SIG-M5 (cell line): Measurements from ENCODE around the gene TOM1L1.
"Not testable (repeated sequence)": the region's sequence is repeated elsewhere in the genome, so short reads cannot be mapped to it uniquely, and the experiment has no call there.

Source experiments
- DNase-seq: peaks from one replicate; lab custom pipeline; 2025; lab: John Stamatoyannopoulos, UW

TOM1L1 gene, protein sequence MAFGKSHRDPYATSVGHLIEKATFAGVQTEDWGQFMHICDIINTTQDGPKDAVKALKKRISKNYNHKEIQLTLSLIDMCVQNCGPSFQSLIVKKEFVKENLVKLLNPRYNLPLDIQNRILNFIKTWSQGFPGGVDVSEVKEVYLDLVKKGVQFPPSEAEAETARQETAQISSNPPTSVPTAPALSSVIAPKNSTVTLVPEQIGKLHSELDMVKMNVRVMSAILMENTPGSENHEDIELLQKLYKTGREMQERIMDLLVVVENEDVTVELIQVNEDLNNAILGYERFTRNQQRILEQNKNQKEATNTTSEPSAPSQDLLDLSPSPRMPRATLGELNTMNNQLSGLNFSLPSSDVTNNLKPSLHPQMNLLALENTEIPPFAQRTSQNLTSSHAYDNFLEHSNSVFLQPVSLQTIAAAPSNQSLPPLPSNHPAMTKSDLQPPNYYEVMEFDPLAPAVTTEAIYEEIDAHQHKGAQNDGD

GRCh38 chr17:54900457-54901229, at the start of gene TOM1L1:
Gene TOM1L1, plus strand, starts transcription at chr17:54900852. Its CDS starts 14 bp downstream, at chr17:54900866.
- DNase-seq = no peak

DNA sequence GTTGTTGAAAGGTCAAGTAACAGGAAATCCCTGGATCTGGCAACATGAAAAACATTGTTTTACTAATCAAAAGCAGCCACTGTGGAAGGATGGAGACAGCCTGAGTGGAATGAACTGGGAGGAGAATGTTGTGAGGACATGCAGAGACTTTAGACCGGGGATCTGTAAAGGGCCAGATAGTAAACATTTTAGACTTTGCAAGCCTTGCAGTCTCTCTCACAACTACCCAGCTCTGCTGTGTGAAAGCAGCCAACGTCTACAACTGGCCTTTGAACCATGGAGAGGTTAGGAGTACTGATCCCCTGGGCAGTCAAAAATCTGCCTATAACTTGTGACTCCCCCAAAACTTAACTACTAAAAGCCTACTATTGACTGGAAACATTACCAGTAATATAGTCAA, 41.5 kb upstream of the TOM1L1 start:
- DNase-seq = no peak

GRCh38 chr17:54860617-54861470, 39.8 kb upstream of the TOM1L1 start:
- DNase-seq = no peak

- no peak for DNase-seq
Observed at GRCh38 chr17:54861471-54861983, 39.1 kb upstream of the TOM1L1 start.

DNA sequence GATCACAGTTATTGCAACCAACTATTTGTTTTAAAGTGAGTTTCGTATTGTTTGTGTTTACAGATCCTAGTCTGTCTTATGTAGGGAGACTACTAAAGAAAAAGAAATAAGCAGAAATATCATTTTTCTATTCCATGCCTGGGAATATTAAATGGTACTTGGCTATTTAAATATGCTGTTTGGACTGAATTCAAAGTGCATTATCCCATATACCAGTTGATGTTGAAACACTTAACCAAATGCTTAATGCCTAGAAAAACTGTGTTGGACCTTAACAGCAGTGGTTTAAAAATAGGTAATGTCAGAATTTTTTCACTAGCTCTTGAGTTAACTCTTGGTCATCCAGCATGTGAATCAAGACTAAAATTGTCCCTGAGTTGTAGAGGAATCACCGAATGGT, 37.5 kb upstream of the TOM1L1 start:
- no peak for DNase-seq

GRCh38 chr17:54864070-54864469, 36.6 kb upstream of the TOM1L1 start:
- no peak for DNase-seq

DNA sequence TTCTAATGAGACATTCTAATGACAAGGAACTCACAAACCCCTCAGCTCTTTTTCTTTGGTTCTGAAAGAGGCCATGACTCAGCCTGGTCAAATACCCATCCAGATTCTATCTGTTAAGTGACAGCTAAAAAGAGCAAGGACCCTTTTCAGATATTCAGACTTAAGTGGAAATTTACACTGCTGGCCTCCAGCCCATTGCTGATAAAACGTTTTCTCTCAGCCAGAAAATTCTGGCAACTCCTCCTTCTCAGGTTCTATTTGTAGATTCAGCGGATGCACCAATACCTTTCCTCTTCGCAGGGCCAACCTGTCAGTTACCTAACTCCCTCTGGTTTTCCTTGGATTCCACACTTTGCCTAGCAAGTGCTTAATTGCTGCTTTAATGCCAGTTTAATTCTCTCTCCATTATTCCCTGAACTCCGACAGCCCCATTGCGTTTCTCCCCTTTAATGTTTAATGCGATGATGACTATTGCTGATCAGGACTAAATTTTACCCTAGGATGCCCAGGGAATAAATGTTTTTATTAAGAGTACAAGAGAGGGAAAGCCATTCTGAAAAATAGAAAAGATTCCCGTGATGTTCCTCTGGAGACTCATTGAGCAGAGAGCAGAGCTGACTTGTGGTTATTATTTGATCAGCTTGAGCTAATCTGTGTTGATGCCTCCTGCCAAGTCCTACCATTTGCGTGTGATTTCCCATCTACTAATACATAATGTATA, 35.9 kb upstream of the TOM1L1 start:
- no peak for DNase-seq

DNA sequence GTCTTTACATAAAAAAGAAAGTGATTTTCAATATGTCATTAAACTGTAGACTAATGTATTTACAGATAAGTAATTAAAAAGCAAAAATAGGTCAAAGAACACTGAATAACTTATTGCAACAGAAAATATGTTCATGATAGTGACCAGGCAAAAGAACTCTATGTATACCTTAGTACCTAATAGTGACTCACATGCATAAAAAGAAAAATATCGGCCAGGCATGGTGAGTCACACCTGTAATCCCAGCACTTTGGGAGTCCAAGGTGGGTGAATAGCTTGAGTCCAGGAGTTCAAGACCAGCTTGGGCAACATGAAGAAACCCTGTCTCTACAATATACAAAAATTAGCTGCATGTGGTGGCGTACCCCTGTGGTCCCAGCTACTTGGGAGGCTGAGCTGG, 33.0 kb upstream of the TOM1L1 start:
- DNase-seq = no peak

DNA sequence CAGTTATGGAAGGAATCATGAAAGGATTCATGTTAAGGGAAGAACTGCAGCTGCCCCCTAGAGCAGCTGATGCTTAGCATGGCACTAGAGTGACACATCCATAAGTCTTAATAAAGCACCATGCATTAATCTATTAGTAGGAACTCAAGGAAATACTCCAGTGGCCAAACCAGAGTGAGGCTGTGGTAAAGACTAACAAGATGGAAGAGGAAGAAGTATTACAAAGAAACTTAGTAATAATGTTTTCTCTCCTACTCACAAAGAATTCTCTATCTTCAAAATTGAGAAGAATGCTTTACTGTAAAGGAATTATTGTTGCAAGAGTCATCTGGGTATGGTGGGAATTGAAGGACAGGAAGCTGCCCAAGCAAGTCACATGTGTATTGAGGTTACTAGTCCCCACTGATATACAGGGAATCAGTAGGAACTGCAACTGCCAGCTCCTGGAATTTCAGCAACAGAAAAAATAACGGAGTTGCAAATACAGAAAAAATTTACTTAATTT, 29.9 kb upstream of the TOM1L1 start:
- DNase-seq = no peak

DNA sequence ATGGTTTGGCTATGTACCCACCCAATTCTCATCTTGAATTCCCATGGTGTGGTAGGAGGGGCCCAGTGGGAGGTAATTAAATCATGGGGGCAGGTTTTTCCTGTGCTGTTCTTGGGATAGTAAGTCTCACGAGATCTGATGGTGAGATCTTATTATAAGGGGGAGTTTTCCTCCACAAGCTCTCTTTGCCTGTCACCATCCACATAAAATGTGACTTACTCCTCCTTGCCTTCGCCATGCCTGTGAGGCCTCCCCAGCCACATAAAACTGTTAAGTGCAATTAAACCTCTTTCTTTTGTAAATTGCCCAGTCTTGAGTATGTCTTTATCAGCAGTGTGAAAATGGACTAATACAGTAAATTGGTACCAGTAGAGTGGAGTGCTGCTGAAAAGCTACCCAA, 24.7 kb upstream of the TOM1L1 start:
- DNase-seq = not testable (repeated sequence)

- DNase-seq = no peak
Observed at GRCh38 chr17:54876656-54877195, 23.9 kb upstream of the TOM1L1 start.

DNA sequence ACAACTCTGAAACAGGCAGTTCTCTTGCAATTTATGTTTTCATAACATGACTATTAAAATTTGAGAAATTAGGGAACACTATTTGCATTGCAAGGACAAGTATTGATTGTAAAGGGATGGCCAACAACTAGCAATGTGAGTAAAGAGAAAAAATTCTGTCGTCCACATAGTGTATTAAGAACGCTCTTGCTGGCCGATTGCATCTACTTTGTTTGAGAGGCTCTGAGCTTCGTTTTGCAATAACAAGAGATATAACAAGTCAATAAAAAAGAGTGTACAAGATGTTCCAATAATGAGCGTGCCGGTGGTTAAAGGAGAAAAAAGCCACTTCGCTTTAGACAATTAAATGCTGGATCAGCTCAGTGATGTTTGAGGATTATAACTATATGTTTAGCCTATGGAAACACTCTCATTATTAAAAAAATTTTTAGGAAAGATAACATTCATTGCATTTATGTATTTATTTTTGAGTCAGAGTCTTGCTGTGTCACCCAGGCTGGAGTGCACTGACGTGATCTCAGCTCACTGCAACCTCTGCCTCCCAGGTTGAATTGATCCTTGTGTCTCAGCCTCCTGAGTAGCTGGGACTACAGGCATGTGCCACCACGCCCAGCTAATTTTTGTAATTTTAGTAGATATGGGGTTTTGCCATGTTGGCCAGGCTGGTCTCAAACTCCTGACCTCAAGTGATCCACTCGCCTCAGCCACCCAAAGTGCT, 19.2 kb upstream of the TOM1L1 start:
- DNase-seq = no peak

DNA sequence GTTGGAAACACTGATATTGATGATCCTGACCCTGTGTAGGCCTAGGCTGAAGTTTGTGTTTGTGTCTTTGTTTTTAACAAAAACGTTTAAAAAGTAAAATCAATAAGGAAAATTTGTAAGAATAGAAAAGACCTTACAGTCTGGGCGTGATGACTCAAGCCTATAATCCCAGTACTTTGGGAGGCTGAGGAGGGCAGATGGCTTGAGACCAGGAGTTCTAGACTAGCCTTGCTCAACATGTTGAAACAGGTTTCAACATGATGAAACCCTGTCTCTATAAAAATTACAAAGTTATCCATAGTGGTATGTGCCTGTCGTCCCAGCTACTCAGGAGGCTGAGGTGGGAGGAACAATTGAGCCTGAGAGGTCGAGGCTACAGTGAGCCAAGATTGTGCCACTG, 18.3 kb upstream of the TOM1L1 start:
- no peak for DNase-seq

DNA sequence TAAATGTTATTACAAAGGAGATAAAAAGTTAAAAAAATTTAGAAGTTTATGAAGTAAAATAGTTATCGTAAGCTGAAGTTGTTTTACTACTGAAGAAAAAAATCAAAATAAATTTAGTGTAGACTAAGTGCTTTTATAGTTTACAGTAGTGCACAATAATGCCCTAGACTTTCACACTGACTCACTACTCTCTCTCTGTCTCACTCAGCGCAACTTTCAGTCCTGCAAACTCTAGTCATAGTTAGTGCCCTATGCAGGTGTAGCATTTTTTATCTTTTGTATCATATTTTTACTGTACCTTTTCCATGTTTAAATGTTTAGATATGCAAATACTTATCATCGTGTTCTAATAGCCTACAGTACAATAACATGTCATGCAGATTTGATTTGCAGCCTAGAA, 17.7 kb upstream of the TOM1L1 start:
- DNase-seq = no peak

DNA sequence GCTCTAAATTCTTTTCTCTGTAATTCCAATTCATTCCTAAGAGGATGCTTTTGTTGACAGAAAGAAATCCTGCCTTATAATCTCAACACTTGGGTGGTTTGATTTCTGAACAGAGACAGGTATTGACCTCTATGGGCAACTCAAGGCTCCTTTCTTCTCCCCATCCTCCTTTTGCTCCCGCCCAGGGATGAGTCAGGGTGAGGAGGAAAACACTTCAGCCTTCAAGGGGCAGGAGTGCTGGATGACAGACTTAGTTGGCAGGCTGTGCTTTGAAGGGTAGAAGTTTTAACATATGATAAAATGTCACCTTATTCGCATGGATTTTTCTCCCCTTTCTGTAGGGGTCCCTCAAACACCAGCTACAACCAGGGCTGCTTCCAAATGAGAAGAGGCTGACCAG, 16.7 kb upstream of the TOM1L1 start:
- no peak for DNase-seq

DNA sequence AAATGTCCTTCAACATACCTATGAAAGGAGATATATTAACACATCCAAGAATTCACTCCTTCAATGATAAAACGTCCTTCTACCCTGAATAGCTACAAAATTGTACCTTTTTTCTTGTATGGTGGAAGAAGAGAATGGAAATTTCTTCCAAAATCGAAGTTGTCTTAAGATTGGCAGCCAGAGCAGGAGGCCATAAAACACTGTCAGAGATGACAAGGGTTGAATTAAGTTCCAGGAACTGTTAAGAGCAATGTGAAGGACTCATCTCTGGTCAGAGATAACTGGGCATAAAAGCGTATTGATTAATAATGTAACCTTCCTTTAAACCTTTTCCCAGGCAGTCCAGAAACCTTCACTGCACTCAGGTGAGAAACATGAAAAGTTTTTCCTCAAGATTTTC, 12.9 kb upstream of the TOM1L1 start:
- no peak for DNase-seq

DNA sequence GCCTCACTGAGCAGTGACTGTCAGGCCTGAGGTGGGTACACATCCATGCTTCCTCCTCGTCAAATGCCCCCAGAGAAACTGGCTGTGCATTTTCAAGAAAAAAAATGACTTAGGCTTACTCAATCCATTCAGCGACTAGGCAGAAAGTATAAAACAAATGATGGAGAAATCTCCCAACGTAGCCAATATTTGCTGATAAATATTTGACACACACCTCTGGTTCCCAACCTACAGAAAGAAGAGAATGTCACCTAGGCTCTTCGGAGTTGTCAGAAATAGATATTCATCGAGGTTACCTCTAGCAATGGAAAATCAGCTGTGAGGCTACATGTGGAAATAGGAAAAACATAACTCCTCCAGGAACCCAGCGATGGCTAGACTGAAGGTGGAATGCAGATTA, 12.4 kb upstream of the TOM1L1 start:
- DNase-seq = no peak

DNA sequence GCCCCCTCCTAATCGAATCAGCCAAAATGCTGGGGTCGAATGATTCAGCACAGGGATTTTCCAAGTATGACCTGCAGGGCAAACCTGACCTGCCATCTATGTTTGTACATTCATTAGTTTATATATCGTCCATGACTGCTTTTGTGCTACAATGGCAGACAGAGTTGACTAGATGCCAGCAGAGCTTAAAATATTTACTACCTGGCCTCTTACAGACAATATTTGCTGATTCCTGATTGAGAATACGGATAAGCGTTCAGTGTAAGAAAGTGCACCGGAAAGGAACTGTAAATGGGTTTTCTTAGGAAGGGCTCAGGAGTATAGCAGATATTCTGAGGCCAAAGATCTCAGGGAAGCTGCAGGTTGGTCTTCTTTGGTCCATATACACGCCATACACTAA, 11.7 kb upstream of the TOM1L1 start:
- no peak for DNase-seq

DNA sequence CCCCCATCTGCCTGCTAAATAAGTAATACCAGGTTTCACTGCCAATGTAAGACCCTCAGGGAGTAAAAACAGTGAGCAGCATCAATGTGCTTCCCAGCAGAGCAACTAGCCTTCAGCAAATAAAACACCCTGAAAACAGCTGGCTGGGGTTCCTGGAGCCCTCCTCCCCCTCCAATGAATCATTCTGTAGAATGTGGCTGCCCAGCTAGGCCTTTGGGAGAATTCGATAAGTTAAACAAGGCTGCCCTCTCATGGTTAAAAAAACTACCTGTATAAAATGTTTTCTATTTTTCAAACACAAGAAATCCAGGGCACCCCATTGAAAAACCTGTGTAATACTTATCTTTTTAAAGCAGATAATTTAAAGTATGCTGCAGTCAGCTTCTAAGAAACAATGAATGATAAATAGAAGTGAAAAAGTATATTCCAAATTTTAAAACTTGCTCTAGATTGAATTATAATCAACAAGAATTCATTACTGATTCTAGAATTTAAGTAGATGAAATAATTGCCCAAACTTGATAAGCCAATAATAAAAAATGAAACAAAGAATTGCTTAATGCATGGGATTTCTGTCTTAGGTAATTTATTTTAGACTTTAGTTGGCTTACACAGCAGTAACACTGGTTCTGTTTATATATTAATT, 9.4 kb upstream of the TOM1L1 start:
- no peak for DNase-seq

GRCh38 chr17:54892360-54892759, 8.3 kb upstream of the TOM1L1 start:
- DNase-seq = no peak
